ENCODE data around the gene WDR93.

The WDR93 gene

DNA sequence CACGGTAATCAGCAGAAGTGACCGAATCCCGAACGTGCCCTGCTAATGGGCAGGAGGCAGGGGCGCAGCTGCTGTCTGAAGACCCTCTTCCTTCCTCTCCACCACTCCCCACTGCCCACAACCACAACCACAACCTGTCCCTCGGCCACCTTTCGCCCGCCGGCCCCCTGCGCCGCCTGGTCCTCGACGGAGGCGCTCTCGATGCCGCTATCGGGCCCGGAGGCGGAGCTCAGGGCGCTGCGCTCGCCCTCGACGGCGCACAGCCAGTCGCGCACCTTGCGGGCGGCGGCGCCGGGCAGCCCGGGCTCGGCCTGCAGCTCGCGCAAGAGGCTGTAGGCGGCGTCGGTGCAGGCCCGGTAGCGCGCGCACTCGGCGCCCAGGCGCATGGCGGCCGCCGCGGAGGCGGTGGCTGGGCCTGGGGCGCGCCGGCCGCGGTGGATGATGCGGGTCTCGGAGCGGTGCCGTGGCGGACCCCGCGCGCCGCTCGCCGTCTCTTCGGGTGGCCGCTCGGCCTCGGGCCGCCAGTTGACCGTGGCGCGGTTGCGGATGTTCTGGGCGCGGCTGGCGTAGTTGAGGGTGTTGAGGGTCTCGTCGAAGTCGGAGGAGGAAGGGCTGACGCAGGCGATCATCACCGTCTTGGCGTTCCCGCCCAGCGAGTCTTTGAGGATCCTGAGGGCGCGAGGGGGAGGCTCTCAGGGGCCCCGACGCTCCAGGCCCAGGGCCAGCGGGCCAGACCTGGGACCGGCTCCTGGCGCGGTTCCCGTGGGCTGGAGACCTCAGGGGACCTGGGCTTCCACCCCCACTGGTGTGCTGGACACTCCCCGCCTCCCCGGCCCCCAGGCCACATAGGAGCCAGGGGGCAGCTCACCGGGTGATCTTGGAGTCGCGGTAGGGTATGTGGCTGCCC lies 42.3 kb upstream of the WDR93 start:
- TF ChIP-seq, protein P1, sequence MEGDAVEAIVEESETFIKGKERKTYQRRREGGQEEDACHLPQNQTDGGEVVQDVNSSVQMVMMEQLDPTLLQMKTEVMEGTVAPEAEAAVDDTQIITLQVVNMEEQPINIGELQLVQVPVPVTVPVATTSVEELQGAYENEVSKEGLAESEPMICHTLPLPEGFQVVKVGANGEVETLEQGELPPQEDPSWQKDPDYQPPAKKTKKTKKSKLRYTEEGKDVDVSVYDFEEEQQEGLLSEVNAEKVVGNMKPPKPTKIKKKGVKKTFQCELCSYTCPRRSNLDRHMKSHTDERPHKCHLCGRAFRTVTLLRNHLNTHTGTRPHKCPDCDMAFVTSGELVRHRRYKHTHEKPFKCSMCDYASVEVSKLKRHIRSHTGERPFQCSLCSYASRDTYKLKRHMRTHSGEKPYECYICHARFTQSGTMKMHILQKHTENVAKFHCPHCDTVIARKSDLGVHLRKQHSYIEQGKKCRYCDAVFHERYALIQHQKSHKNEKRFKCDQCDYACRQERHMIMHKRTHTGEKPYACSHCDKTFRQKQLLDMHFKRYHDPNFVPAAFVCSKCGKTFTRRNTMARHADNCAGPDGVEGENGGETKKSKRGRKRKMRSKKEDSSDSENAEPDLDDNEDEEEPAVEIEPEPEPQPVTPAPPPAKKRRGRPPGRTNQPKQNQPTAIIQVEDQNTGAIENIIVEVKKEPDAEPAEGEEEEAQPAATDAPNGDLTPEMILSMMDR (IDR thresholded peaks at IDR 0.05), result no peak
- TF ChIP-seq ZFX (IDR thresholded peaks at IDR 0.05; ENCODE audit: borderline replicate concordance), result no peak
- no peak overlapping the region for H3K27ac ChIP-seq

DNA sequence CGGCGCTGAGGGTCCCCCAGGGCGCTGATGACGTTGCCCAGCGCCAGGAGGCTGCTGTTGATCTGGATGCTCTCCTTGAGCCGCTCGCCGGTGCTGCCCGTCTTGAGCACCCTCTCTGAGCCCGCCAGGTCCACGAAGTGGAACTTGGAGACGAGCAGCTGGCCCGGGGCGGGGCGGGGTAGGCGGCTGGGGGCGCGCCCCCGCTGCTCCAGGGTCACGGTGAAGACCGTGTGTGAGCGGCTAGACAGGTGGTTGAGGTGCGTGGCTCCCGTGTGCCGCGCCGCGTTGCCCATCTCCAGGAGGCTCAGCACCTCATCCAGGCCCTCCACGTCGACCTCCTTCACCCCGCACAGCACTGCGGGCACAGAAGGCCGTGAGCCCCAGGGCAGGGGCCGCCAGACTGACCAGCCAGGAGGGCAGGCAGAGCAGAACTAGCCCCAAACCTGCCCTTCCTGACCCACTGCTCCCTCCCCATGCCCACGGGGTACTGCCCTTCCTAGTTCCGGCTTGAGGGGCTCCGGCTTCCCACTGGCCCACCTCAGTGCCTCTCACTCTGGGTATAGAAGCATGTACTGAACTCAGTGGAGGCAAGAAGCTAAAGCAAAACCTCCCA lies 41.5 kb upstream of the WDR93 start:
- no peak overlapping the region for H3K27ac ChIP-seq
- TF ChIP-seq, protein P1 (IDR thresholded peaks at IDR 0.05), result no peak
- no peak for TF ChIP-seq ZFX (IDR thresholded peaks at IDR 0.05; ENCODE audit: borderline replicate concordance)

DNA sequence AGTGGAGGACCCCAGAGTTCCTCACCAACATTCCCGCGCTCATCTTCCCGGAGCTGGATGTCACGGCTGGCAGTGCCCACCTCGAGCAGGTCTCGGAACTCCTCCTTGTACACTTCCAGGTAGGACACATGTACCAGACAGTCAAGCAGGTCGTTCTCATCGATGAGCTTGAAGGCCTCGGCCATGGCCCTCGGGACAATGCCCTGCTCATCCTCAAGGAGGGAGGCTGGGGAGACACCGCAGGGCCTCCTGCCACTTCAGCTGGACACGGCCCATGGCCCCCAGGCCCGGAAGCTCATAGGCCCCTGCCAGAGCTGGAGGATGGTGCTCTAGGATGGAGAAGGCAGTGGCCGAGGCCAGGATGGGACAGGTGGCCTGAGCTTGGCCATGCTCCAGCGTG lies 40.9 kb upstream of the WDR93 start:
- no peak for TF ChIP-seq ZFX (IDR thresholded peaks at IDR 0.05; ENCODE audit: borderline replicate concordance)
- TF ChIP-seq, protein P1 (IDR thresholded peaks at IDR 0.05), result no peak
- no peak overlapping the region for H3K27ac ChIP-seq

DNA sequence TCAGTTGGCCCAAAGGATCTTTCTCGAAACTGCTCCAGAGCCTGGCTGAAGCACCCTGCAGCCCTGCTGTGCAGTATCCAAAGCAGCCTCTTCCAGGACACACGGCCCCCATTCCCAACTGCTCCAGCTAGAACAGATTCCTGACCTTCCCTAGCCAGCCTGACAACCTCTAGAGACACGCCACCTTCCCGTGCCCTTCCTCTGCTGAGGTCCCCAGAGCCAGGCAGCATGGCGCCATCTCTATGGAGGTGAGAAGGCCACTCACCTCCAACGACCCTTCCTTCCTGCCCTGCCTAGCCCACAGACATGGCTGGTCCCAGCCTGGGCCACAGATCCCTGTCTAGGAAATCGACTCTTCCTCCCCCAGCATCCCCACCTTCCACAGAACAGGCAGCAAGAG lies 38.5 kb upstream of the WDR93 start:
- TF ChIP-seq, protein P1 (IDR thresholded peaks at IDR 0.05), result no peak
- no peak for TF ChIP-seq ZFX (IDR thresholded peaks at IDR 0.05; ENCODE audit: borderline replicate concordance)
- H3K27ac ChIP-seq, result no peak overlapping the region

DNA sequence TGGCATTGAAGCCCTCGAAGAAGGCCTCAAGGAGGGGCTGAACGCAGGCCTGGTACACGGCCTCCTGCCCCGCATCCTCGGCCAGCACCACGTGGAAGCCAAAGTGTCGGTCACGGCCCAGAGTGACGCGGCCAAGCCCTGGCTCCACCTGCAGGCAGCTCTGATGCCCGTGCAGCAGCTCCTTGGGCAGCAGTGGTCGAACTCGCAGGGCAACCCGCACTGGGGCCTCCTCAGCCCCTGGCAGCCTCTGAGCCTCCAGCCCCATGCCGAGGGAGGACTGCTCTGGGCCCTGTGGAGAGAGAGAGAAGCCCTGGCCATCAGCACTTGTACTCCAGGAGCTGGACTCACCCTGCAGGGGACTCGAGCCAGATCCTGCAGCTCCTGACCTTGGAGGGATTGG lies 37.9 kb upstream of the WDR93 start:
- no peak overlapping the region for H3K27ac ChIP-seq
- TF ChIP-seq, protein P1 (IDR thresholded peaks at IDR 0.05), result no peak
- TF ChIP-seq ZFX (IDR thresholded peaks at IDR 0.05; ENCODE audit: borderline replicate concordance), result no peak

DNA sequence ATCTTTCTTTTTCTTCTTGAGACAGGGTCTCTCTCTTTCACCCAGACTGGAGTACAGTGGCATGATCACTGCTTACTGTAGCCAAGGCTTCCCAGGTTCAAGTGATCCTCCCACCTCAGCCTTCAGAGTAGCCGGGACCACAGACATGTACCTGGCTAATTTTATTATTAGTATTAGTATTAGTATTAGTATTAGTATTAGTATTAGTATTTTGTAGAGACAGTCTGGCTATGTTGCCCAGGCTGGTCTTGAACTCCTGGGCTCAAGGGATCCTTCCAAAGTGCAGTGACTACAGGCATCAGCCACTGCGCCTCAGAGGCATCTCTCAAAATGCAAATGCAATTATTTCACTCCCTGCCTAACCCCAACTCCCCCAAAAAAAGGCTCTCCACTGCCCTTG lies 37.0 kb upstream of the WDR93 start:
- no peak overlapping the region for H3K27ac ChIP-seq
- TF ChIP-seq, protein P1 (IDR thresholded peaks at IDR 0.05), result no peak
- TF ChIP-seq ZFX (IDR thresholded peaks at IDR 0.05; ENCODE audit: borderline replicate concordance), result no peak

DNA sequence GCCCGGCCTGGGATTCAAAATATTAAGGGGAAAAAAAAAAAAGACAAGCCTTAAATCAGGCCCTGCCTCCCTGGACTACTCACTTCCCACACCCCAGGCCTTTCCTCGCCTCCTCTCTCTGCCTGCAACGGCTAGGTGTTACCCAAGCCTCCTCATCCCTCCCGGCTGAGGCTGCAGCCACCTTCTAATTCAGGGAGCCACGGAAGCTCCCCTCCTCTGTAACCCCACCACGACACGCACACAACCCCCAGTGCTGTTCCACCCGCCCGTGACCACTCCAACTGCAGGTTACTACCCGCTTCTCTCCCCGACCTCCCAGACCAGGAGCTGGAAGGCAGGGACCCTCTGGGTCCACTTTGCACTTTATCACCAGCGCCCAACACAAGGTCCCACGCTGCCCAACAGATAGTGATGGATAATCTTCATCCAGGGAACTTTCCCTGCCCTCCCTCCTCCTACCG lies 36.3 kb upstream of the WDR93 start:
- TF ChIP-seq, protein P1 (IDR thresholded peaks at IDR 0.05), result no peak
- no peak for TF ChIP-seq ZFX (IDR thresholded peaks at IDR 0.05; ENCODE audit: borderline replicate concordance)
- no peak overlapping the region for H3K27ac ChIP-seq
